ENCODE measurements around the gene LRP1B. TPM values are rescaled to one million over a fixed set of nuclear protein-coding genes. Genes with fewer than 3 reads are reported as not detected.

LRP1B gene
- total RNA-seq, 2 experiments from 2014 or later = not detected

GRCh38 chr2:141497272-141497671 is 633.5 kb downstream of the LRP1B start:
- no peak overlapping the region for H3K27ac Mint-ChIP-seq
- DNase-seq (no peak), ATAC-seq (no peak)
- no peaks in the 10 kb centered on the region for H3K4me1 Mint-ChIP-seq (ENCODE audit: low read depth)
- no peaks in the 10 kb centered on the region for H3K9me3 Mint-ChIP-seq (ENCODE audit: insufficient read depth)
- H3K27me3 Mint-ChIP-seq (ENCODE audit: low read depth) = no peaks in the 10 kb centered on the region
- H3K36me3 Mint-ChIP-seq (ENCODE audit: low read depth) = no peaks in the 10 kb centered on the region
- H3K4me3 Mint-ChIP-seq = no peak overlapping the region
- ChIA-PET CTCF (no interaction called here), POLR2A (no interaction called here)

GRCh38 chr2:141496810-141497209 is 634.0 kb downstream of the LRP1B start:
- H3K36me3 Mint-ChIP-seq (ENCODE audit: low read depth) = no peaks in the 10 kb centered on the region
- no peak overlapping the region for H3K27ac Mint-ChIP-seq
- no peak overlapping the region for H3K4me3 Mint-ChIP-seq
- ATAC-seq = no peak
- DNase-seq = no peak
- ChIA-PET POLR2A (no interaction called here), CTCF (no interaction called here)
- no peaks in the 10 kb centered on the region for H3K4me1 Mint-ChIP-seq (ENCODE audit: low read depth)
- H3K9me3 Mint-ChIP-seq (ENCODE audit: insufficient read depth) = no peaks in the 10 kb centered on the region
- H3K27me3 Mint-ChIP-seq (ENCODE audit: low read depth) = no peaks in the 10 kb centered on the region

GRCh38 chr2:141493936-141494335 is 636.9 kb downstream of the LRP1B start:
- Mint-ChIP-seq H3K4me1 (ENCODE audit: low read depth) (no peaks in the 10 kb centered on the region), H3K27ac (no peak overlapping the region), H3K27me3 (ENCODE audit: low read depth) (no peaks in the 10 kb centered on the region), H3K9me3 (ENCODE audit: insufficient read depth) (no peaks in the 10 kb centered on the region), H3K4me3 (no peak overlapping the region), H3K36me3 (ENCODE audit: low read depth) (no peaks in the 10 kb centered on the region)
- ChIA-PET CTCF (no interaction called here), POLR2A (no interaction called here)
- DNase-seq = no peak
- ATAC-seq = no peak

GRCh38 chr2:141492816-141493215 is 638.0 kb downstream of the LRP1B start:
- no peaks in the 10 kb centered on the region for H3K27me3 Mint-ChIP-seq (ENCODE audit: low read depth)
- no peaks in the 10 kb centered on the region for H3K36me3 Mint-ChIP-seq (ENCODE audit: low read depth)
- no peak for ATAC-seq
- DNase-seq = no peak
- H3K4me3 Mint-ChIP-seq = no peak overlapping the region
- no peak overlapping the region for H3K27ac Mint-ChIP-seq
- ChIA-PET CTCF (no interaction called here), POLR2A (no interaction called here)
- no peaks in the 10 kb centered on the region for H3K4me1 Mint-ChIP-seq (ENCODE audit: low read depth)
- no peaks in the 10 kb centered on the region for H3K9me3 Mint-ChIP-seq (ENCODE audit: insufficient read depth)

- H3K4me3 Mint-ChIP-seq = no peak overlapping the region
- no peak overlapping the region for H3K27ac Mint-ChIP-seq
- no peak for DNase-seq
- ChIA-PET CTCF (no interaction called here), POLR2A (no interaction called here)
- H3K9me3 Mint-ChIP-seq (ENCODE audit: insufficient read depth) = no peaks in the 10 kb centered on the region
- H3K4me1 Mint-ChIP-seq (ENCODE audit: low read depth) = no peaks in the 10 kb centered on the region
- no peak for ATAC-seq
- H3K36me3 Mint-ChIP-seq (ENCODE audit: low read depth) = no peaks in the 10 kb centered on the region
- H3K27me3 Mint-ChIP-seq (ENCODE audit: low read depth) = no peaks in the 10 kb centered on the region
These were observed 639.9 kb downstream of the LRP1B start for GRCh38 chr2:141490886-141491285.

GRCh38 chr2:141482697-141483096 is 648.1 kb downstream of the LRP1B start:
- H3K9me3 Mint-ChIP-seq (ENCODE audit: insufficient read depth) = no peaks in the 10 kb centered on the region
- no peaks in the 10 kb centered on the region for H3K27me3 Mint-ChIP-seq (ENCODE audit: low read depth)
- ChIA-PET CTCF (no interaction called here), POLR2A (no interaction called here)
- no peaks in the 10 kb centered on the region for H3K36me3 Mint-ChIP-seq (ENCODE audit: low read depth)
- no peak overlapping the region for H3K27ac Mint-ChIP-seq
- ATAC-seq (no peak), DNase-seq (no peak)
- no peaks in the 10 kb centered on the region for H3K4me1 Mint-ChIP-seq (ENCODE audit: low read depth)
- no peak overlapping the region for H3K4me3 Mint-ChIP-seq

GRCh38 chr2:141475801-141476200 is 655.0 kb downstream of the LRP1B start:
- ChIA-PET POLR2A (no interaction called here), CTCF (no interaction called here)
- Mint-ChIP-seq H3K9me3 (ENCODE audit: insufficient read depth) (no peaks in the 10 kb centered on the region), H3K36me3 (ENCODE audit: low read depth) (no peaks in the 10 kb centered on the region), H3K4me3 (no peak overlapping the region), H3K27me3 (ENCODE audit: low read depth) (no peaks in the 10 kb centered on the region), H3K4me1 (ENCODE audit: low read depth) (no peaks in the 10 kb centered on the region), H3K27ac (no peak overlapping the region)
- DNase-seq (no peak), ATAC-seq (no peak)

- no peaks in the 10 kb centered on the region for H3K27me3 Mint-ChIP-seq (ENCODE audit: low read depth)
- ATAC-seq (no peak), DNase-seq (no peak)
- peaks cover 10% of the 10 kb centered on the region for H3K9me3 Mint-ChIP-seq (ENCODE audit: insufficient read depth)
- ChIA-PET CTCF (no interaction called here), POLR2A (no interaction called here)
- no peaks in the 10 kb centered on the region for H3K4me1 Mint-ChIP-seq (ENCODE audit: low read depth)
- no peak overlapping the region for H3K4me3 Mint-ChIP-seq
- no peaks in the 10 kb centered on the region for H3K36me3 Mint-ChIP-seq (ENCODE audit: low read depth)
- H3K27ac Mint-ChIP-seq = no peak overlapping the region
These were observed 662.1 kb downstream of the LRP1B start for GRCh38 chr2:141468761-141469160.

- no peak overlapping the region for H3K27ac Mint-ChIP-seq
- CTCF ChIA-PET = no interaction called here
These were observed 663.5 kb downstream of the LRP1B start for GRCh38 chr2:141467331-141467730.

GRCh38 chr2:141464995-141465394 is 665.8 kb downstream of the LRP1B start:
- DNase-seq (no peak), ATAC-seq (no peak)
- ChIA-PET POLR2A (no interaction called here), CTCF (no interaction called here)
- Mint-ChIP-seq H3K27ac (no peak overlapping the region), H3K36me3 (ENCODE audit: low read depth) (no peaks in the 10 kb centered on the region), H3K9me3 (ENCODE audit: insufficient read depth) (peaks cover 7% of the 10 kb centered on the region), H3K27me3 (ENCODE audit: low read depth) (no peaks in the 10 kb centered on the region), H3K4me3 (no peak overlapping the region), H3K4me1 (ENCODE audit: low read depth) (no peaks in the 10 kb centered on the region)

More at GRCh38 chr2:141467331-141467730, 663.5 kb downstream of the LRP1B start:
- Mint-ChIP-seq H3K9me3 (ENCODE audit: insufficient read depth) (peaks cover 10% of the 10 kb centered on the region), H3K36me3 (ENCODE audit: low read depth) (no peaks in the 10 kb centered on the region), H3K4me1 (ENCODE audit: low read depth) (no peaks in the 10 kb centered on the region), H3K27me3 (ENCODE audit: low read depth) (no peaks in the 10 kb centered on the region), H3K4me3 (no peak overlapping the region)
- POLR2A ChIA-PET = no interaction called here
- no peak for ATAC-seq
- DNase-seq = no peak

GRCh38 chr2:141458351-141458750 is 672.5 kb downstream of the LRP1B start:
- H3K9me3 Mint-ChIP-seq (ENCODE audit: insufficient read depth) = no peaks in the 10 kb centered on the region
- CTCF ChIA-PET = no interaction called here
- H3K36me3 Mint-ChIP-seq (ENCODE audit: low read depth) = no peaks in the 10 kb centered on the region
- no peak for DNase-seq
- H3K4me1 Mint-ChIP-seq (ENCODE audit: low read depth) = no peaks in the 10 kb centered on the region
- no peak overlapping the region for H3K27ac Mint-ChIP-seq
- POLR2A ChIA-PET = no interaction called here
- no peak for ATAC-seq
- no peak overlapping the region for H3K4me3 Mint-ChIP-seq
- H3K27me3 Mint-ChIP-seq (ENCODE audit: low read depth) = no peaks in the 10 kb centered on the region

- ChIA-PET CTCF (no interaction called here), POLR2A (interaction anchor here (0.6 kb wide), 1 partner anchor 842 kb away, joined by 3 read pairs; no protein-coding TSS in a partner anchor)
- H3K4me1 Mint-ChIP-seq (ENCODE audit: low read depth) = no peaks in the 10 kb centered on the region
- no peaks in the 10 kb centered on the region for H3K9me3 Mint-ChIP-seq (ENCODE audit: insufficient read depth)
- no peaks in the 10 kb centered on the region for H3K27me3 Mint-ChIP-seq (ENCODE audit: low read depth)
- H3K36me3 Mint-ChIP-seq (ENCODE audit: low read depth) = no peaks in the 10 kb centered on the region
- DNase-seq (no peak), ATAC-seq (no peak)
- H3K27ac Mint-ChIP-seq = no peak overlapping the region
- no peak overlapping the region for H3K4me3 Mint-ChIP-seq
These were observed 674.9 kb downstream of the LRP1B start for GRCh38 chr2:141455877-141456276.

GRCh38 chr2:141455211-141455826 is 675.5 kb downstream of the LRP1B start:
- ChIA-PET POLR2A (no interaction called here), CTCF (no interaction called here)
- no peaks in the 10 kb centered on the region for H3K27me3 Mint-ChIP-seq (ENCODE audit: low read depth)
- no peaks in the 10 kb centered on the region for H3K9me3 Mint-ChIP-seq (ENCODE audit: insufficient read depth)
- no peaks in the 10 kb centered on the region for H3K36me3 Mint-ChIP-seq (ENCODE audit: low read depth)
- no peak for DNase-seq
- ATAC-seq = no peak
- no peaks in the 10 kb centered on the region for H3K4me1 Mint-ChIP-seq (ENCODE audit: low read depth)
- no peak overlapping the region for H3K4me3 Mint-ChIP-seq
- H3K27ac Mint-ChIP-seq = no peak overlapping the region

Measured in activated CD8-positive, alpha-beta T cell treated with anti-CD3 and anti-CD28 coated beads, Interleukin-2, amount 10 ng/mL, durations not matched to agents 7 days and 5 days (primary cell).